Measurements from ENCODE around the gene FERMT2. TPM values are rescaled to one million over a fixed set of nuclear protein-coding genes. Genes with fewer than 3 reads are reported as not detected.

The FERMT2 gene
- total RNA-seq, 3 donors from 2014 or later (not counting 1 experiment from before 2014, with no cell fraction given): 0.58 to 1.7 (median 0.92) TPM

DNA sequence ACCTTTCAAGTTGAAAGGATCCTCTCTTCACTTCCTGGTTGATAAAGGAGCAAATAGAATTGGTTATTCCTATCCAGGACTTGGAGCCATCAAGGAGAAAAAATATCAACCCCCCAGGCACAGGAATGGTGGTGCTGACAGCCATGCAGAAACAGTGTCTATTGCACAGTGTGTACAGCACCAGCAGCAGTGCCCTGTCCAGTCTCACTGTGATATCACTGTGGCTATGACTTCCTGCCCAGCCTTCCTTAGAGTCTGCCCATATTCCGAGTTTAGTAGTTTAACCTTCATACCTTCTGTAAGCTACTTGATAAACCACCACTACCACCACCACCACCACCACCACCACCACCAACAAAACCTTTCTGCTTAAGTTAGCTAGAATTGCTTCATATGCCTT is 45.1 kb upstream of the FERMT2 start:
- peaks cover 6 to 9% of the 10 kb centered on the region in 2 donors for H3K27me3 Mint-ChIP-seq (ENCODE audit: low read depth in 2 of 2)
- peak in 1 of 3 donors; percentile 58 for ATAC-seq
- no peaks in the 10 kb centered on the region for H3K36me3 Mint-ChIP-seq
- H3K4me1 Mint-ChIP-seq: peaks cover 13 to 14% of the 10 kb centered on the region in 2 donors
- intact Hi-C loops (cut with micrococcal nuclease): no loop called here
- no peak for DNase-seq
- H3K27ac ChIP-seq (ENCODE audit: low read length): no peak overlapping the region
- no peaks in the 10 kb centered on the region for H3K27me3 ChIP-seq (ENCODE audit: control insufficient read depth, insufficient read depth, low read length)
- H3K4me1 ChIP-seq (ENCODE audit: control insufficient read depth, insufficient read depth, low read length): no peaks in the 10 kb centered on the region
- TF ChIP-seq, protein P1, sequence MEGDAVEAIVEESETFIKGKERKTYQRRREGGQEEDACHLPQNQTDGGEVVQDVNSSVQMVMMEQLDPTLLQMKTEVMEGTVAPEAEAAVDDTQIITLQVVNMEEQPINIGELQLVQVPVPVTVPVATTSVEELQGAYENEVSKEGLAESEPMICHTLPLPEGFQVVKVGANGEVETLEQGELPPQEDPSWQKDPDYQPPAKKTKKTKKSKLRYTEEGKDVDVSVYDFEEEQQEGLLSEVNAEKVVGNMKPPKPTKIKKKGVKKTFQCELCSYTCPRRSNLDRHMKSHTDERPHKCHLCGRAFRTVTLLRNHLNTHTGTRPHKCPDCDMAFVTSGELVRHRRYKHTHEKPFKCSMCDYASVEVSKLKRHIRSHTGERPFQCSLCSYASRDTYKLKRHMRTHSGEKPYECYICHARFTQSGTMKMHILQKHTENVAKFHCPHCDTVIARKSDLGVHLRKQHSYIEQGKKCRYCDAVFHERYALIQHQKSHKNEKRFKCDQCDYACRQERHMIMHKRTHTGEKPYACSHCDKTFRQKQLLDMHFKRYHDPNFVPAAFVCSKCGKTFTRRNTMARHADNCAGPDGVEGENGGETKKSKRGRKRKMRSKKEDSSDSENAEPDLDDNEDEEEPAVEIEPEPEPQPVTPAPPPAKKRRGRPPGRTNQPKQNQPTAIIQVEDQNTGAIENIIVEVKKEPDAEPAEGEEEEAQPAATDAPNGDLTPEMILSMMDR (IDR thresholded peaks at IDR 0.05): no peak
- no peak overlapping the region for H3K4me3 Mint-ChIP-seq
- WGBS (ENCODE audit: insufficient coverage): 35% methylated on average over 1 of the region's 1 CpG
- no peaks in the 10 kb centered on the region for H3K9me3 ChIP-seq (ENCODE audit: control insufficient read depth, insufficient read depth, low read length)
- no peaks in the 10 kb centered on the region for H3K36me3 ChIP-seq (ENCODE audit: control insufficient read depth, insufficient read depth, low read length)
- no peak overlapping the region for H3K27ac Mint-ChIP-seq
- H3K9me3 Mint-ChIP-seq: no peaks in the 10 kb centered on the region
- no peak overlapping the region for H3K4me3 ChIP-seq (ENCODE audit: low read length)

DNA sequence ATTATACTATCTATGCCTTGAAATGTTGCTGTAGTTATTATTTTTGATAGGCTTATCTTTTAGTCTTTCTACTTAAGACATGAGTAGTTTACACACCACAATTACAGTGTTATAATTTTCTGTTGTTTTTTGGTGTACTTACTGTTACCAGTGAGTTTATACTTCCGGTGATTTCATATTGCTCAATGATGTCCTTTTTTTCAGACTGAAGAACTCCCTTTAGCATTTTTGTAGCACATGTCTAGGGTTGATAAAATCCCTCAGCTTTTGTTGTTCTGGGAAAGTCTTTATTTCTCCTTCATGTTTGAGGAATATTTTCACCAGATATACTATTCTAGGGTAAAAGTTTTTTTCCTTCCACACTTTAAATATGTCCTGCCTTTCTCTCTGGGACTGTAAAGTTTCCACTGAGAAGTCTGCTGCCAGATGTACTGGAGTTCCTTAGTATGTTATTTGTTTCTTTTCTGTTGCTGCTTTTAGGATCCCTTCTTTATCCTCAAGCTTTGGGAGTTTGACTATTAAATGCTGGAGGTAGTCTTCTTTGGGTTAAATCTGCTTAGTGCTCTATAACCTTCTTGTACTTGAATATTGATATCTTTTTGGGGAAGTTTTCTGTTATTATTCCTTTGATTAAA is 41.5 kb upstream of the FERMT2 start:
- peaks cover 11 to 14% of the 10 kb centered on the region in 2 donors for H3K27me3 Mint-ChIP-seq (ENCODE audit: low read depth in 2 of 2)
- H3K9me3 Mint-ChIP-seq: no peaks in the 10 kb centered on the region
- WGBS (ENCODE audit: insufficient coverage): 88% methylated on average over 1 of the region's 1 CpG
- no peaks in the 10 kb centered on the region for H3K36me3 Mint-ChIP-seq
- DNase-seq (no peak), ATAC-seq (no peak)
- Histone ChIP-seq H3K36me3 (ENCODE audit: control insufficient read depth, insufficient read depth, low read length) (no peaks in the 10 kb centered on the region), H3K9me3 (ENCODE audit: control insufficient read depth, insufficient read depth, low read length) (no peaks in the 10 kb centered on the region), H3K4me1 (ENCODE audit: control insufficient read depth, insufficient read depth, low read length) (no peaks in the 10 kb centered on the region), H3K27me3 (ENCODE audit: control insufficient read depth, insufficient read depth, low read length) (no peaks in the 10 kb centered on the region), H3K4me3 (ENCODE audit: low read length) (no peak overlapping the region), H3K27ac (ENCODE audit: low read length) (no peak overlapping the region)
- no peak overlapping the region for H3K4me3 Mint-ChIP-seq
- TF ChIP-seq, protein P1 (IDR thresholded peaks at IDR 0.05): no peak
- intact Hi-C loops (cut with micrococcal nuclease): no loop called here
- H3K4me1 Mint-ChIP-seq: peaks cover 13 to 14% of the 10 kb centered on the region in 2 donors
- no peak overlapping the region for H3K27ac Mint-ChIP-seq

DNA sequence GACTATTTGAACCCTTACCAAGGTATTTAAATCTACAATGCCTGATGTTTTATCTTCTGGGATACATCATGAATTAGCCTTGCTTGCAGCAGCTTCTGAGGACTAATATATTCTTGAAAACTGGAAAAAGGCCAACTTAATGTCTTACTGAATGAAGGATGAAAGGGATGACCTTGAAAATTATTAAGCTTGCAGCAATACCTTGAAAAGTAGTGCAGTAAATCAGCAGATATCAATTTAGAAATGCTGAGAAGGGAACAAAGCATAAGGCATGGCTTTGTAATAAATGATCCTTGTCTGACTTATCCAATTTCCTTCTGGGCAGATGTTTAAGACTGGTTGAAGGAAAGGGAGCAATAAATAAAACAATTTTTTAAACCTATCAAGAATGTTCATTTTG is 37.3 kb upstream of the FERMT2 start:
- Mint-ChIP-seq H3K27ac (no peak overlapping the region), H3K9me3 (no peaks in the 10 kb centered on the region), H3K36me3 (no peaks in the 10 kb centered on the region), H3K27me3 (ENCODE audit: low read depth in 2 of 2) (peaks cover 10 to 14% of the 10 kb centered on the region in 2 donors), H3K4me3 (no peak overlapping the region), H3K4me1 (no peaks in the 10 kb centered on the region)
- no peaks in the 10 kb centered on the region for H3K9me3 ChIP-seq (ENCODE audit: control insufficient read depth, insufficient read depth, low read length)
- H3K27ac ChIP-seq (ENCODE audit: low read length): no peak overlapping the region
- intact Hi-C loops (cut with micrococcal nuclease): no loop called here
- TF ChIP-seq, protein P1 (IDR thresholded peaks at IDR 0.05): no peak
- no peak overlapping the region for H3K4me3 ChIP-seq (ENCODE audit: low read length)
- ATAC-seq (no peak), DNase-seq (no peak)
- H3K4me1 ChIP-seq (ENCODE audit: control insufficient read depth, insufficient read depth, low read length): no peaks in the 10 kb centered on the region
- no peaks in the 10 kb centered on the region for H3K27me3 ChIP-seq (ENCODE audit: control insufficient read depth, insufficient read depth, low read length)
- H3K36me3 ChIP-seq (ENCODE audit: control insufficient read depth, insufficient read depth, low read length): no peaks in the 10 kb centered on the region

DNA sequence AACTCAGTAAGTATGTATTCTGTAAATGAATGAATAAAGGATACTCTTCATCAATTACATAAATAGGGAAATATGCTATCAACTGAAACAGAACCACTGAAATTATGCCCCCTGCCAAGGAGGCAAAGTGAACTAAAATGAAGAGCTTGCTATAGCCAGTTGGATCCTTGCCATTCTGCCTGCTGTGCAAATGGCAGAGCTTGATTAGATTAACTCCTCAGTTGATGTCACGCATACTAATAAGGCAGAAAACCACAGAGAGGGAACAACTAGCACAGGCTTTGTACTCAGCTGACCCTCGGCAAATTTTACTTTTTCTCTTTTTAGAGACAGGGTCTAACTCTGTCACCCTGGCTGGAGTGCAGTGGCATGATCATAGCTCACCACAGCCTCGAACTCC is 36.7 kb upstream of the FERMT2 start:
- Mint-ChIP-seq H3K36me3 (no peaks in the 10 kb centered on the region), H3K9me3 (no peaks in the 10 kb centered on the region), H3K27me3 (ENCODE audit: low read depth in 2 of 2) (peaks cover 7 to 14% of the 10 kb centered on the region in 2 donors), H3K4me3 (no peak overlapping the region), H3K27ac (no peak overlapping the region), H3K4me1 (no peaks in the 10 kb centered on the region)
- intact Hi-C loops (cut with micrococcal nuclease): no loop called here
- Histone ChIP-seq H3K36me3 (ENCODE audit: control insufficient read depth, insufficient read depth, low read length) (no peaks in the 10 kb centered on the region), H3K27ac (ENCODE audit: low read length) (no peak overlapping the region), H3K27me3 (ENCODE audit: control insufficient read depth, insufficient read depth, low read length) (no peaks in the 10 kb centered on the region), H3K4me1 (ENCODE audit: control insufficient read depth, insufficient read depth, low read length) (no peaks in the 10 kb centered on the region), H3K4me3 (ENCODE audit: low read length) (no peak overlapping the region), H3K9me3 (ENCODE audit: control insufficient read depth, insufficient read depth, low read length) (no peaks in the 10 kb centered on the region)
- ATAC-seq: no peak
- TF ChIP-seq, protein P1 (IDR thresholded peaks at IDR 0.05): no peak
- DNase-seq: no peak
- 85% methylated on average over 3 of the region's 3 CpGs for WGBS (ENCODE audit: insufficient coverage)
